HG02763 (cell line): ENCODE measurements around the gene COX4I2.
"Not testable (repeated sequence)": the region's sequence is repeated elsewhere in the genome, so short reads cannot be mapped to it uniquely, and the experiment has no call there.

Experiments
- ATAC-seq: cut with Tn5 transposase; IDR thresholded peaks from one replicate; pipeline ENCODE4 v1.9.1; 2021; ENCODE audit warnings: mild to moderate bottlenecking, moderate library complexity; ENCODE audit not compliant: unreplicated experiment

COX4I2 gene

GRCh38 chr20:31606804-31607639 lies 30.7 kb upstream of the COX4I2 start:
- ATAC-seq, result no peak

- no peak for ATAC-seq
Observed at GRCh38 chr20:31607640-31608250, 30.0 kb upstream of the COX4I2 start.

GRCh38 chr20:31608251-31608945 lies 29.3 kb upstream of the COX4I2 start:
- no peak for ATAC-seq

- not testable (repeated sequence) for ATAC-seq
Observed at GRCh38 chr20:31612271-31612640, 25.5 kb upstream of the COX4I2 start.

GRCh38 chr20:31615416-31615815 lies 22.3 kb upstream of the COX4I2 start:
- no peak for ATAC-seq

GRCh38 chr20:31617432-31618104 lies 20.1 kb upstream of the COX4I2 start:
- ATAC-seq, result no peak

GRCh38 chr20:31620246-31620645 lies 17.5 kb upstream of the COX4I2 start:
- ATAC-seq, result no peak

GRCh38 chr20:31623123-31623505 lies 14.6 kb upstream of the COX4I2 start:
- not testable (repeated sequence) for ATAC-seq

- ATAC-seq, result not testable (repeated sequence)
Observed at GRCh38 chr20:31626534-31626933, 11.2 kb upstream of the COX4I2 start.

- not testable (repeated sequence) for ATAC-seq
Observed at GRCh38 chr20:31628057-31628456, 9.7 kb upstream of the COX4I2 start.

GRCh38 chr20:31630187-31630790 lies 7.4 kb upstream of the COX4I2 start:
- no peak for ATAC-seq

- no peak for ATAC-seq
Observed at GRCh38 chr20:31632548-31633338, 5.0 kb upstream of the COX4I2 start.

GRCh38 chr20:31633339-31633914 lies 4.3 kb upstream of the COX4I2 start:
- ATAC-seq, result no peak

GRCh38 chr20:31638317-31638716 lies 605 bp downstream of the COX4I2 start:
- ATAC-seq, result no peak

GRCh38 chr20:31638816-31639215 lies 1.1 kb downstream of the COX4I2 start:
- no peak for ATAC-seq

GRCh38 chr20:31640259-31640658 lies 2.5 kb downstream of the COX4I2 start:
- no peak for ATAC-seq

- no peak for ATAC-seq
Observed at GRCh38 chr20:31641391-31641790, 3.7 kb downstream of the COX4I2 start.

- no peak for ATAC-seq
Observed at GRCh38 chr20:31642837-31643236, 5.1 kb downstream of the COX4I2 start.

GRCh38 chr20:31643522-31643921 lies 5.8 kb downstream of the COX4I2 start:
- no peak for ATAC-seq

- no peak for ATAC-seq
Observed at GRCh38 chr20:31644701-31645100, 7.0 kb downstream of the COX4I2 start.
